Mammary epithelial cell (primary cell): ENCODE measurements around the gene FLT4.

Experiments
- EZH2 ChIP-seq: IDR thresholded peaks from 2 replicates; pipeline ENCODE4 v1.6.1; 2012; ENCODE audit warnings: low read length, inconsistent platforms, borderline replicate concordance
- TF ChIP-seq, protein P1 (sequence below), 2 donors: IDR thresholded peaks in 1 of 2; conservative IDR thresholded peaks in 1 of 2; 2 replicates each; pipeline ENCODE4 v1.5.1; 2011 to 2012; ENCODE audit warnings: inconsistent platforms in 2 of 2, low read length in 2 of 2, mild to moderate bottlenecking in 2 of 2, control low read depth in 1 of 2, low read depth in 1 of 2; ENCODE audit not compliant: insufficient read depth in 1 of 2; ENCODE audit errors: extremely low read depth in 1 of 2

GRCh38 chr5:180590543-180591310, 58.7 kb downstream of the FLT4 start:
- TF ChIP-seq, protein P1, sequence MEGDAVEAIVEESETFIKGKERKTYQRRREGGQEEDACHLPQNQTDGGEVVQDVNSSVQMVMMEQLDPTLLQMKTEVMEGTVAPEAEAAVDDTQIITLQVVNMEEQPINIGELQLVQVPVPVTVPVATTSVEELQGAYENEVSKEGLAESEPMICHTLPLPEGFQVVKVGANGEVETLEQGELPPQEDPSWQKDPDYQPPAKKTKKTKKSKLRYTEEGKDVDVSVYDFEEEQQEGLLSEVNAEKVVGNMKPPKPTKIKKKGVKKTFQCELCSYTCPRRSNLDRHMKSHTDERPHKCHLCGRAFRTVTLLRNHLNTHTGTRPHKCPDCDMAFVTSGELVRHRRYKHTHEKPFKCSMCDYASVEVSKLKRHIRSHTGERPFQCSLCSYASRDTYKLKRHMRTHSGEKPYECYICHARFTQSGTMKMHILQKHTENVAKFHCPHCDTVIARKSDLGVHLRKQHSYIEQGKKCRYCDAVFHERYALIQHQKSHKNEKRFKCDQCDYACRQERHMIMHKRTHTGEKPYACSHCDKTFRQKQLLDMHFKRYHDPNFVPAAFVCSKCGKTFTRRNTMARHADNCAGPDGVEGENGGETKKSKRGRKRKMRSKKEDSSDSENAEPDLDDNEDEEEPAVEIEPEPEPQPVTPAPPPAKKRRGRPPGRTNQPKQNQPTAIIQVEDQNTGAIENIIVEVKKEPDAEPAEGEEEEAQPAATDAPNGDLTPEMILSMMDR (conservative IDR thresholded peaks at IDR 0.05 in 1 of 2, IDR thresholded peaks at IDR 0.05 in 1 of 2; ENCODE audit: extremely low read depth in 1 of 2, insufficient read depth in 1 of 2, low read depth in 1 of 2, low read length in 2 of 2): no peak
- no peak for TF ChIP-seq EZH2
